ENCODE data around the gene SH3PXD2B.
A peak's percentile ranks its signal among the peaks of the same experiment; 100 is the strongest.
"Not testable (repeated sequence)": the region's sequence is repeated elsewhere in the genome, so short reads cannot be mapped to it uniquely, and the experiment has no call there.

The SH3PXD2B gene

GRCh38 chr5:172479034-172479783, 24.9 kb upstream of the SH3PXD2B start:
- Histone ChIP-seq H3K9me3 (ENCODE audit: control insufficient read depth, low read length) (no peaks in the 10 kb centered on the region), H3K36me3 (ENCODE audit: control insufficient read depth in 1 of 2, insufficient read depth in 2 of 2, low read depth in 1 of 2, low read length in 2 of 2) (no peaks in the 10 kb centered on the region), H3K23ac (ENCODE audit: low read length in 2 of 2) (no peak overlapping the region), H4K91ac (ENCODE audit: low read length) (no peak overlapping the region), H3K4ac (ENCODE audit: low read depth in 1 of 2, low read length in 2 of 2) (no peak overlapping the region), H2BK15ac (ENCODE audit: low read depth, poor library complexity, severe bottlenecking) (no peak overlapping the region), H2BK5ac (ENCODE audit: low read depth, low read length, poor library complexity, severe bottlenecking) (no peak overlapping the region), H3K4me1 (ENCODE audit: control insufficient read depth, insufficient read depth, low read depth, low read length) (peaks cover 2% of the 10 kb centered on the region), H3K27me3 (ENCODE audit: control insufficient read depth in 1 of 2, insufficient read depth in 1 of 2, low read length in 2 of 2) (peaks cover under 1 to 12% of the 10 kb centered on the region in 2 experiments), H2AFZ (ENCODE audit: low read depth, low read length) (no peak overlapping the region), H3K4me3 (ENCODE audit: insufficient read depth in 1 of 2, low read depth in 1 of 2, low read length in 2 of 2) (no peak overlapping the region), H3K9ac (ENCODE audit: low read length) (no peak overlapping the region), H2AK5ac (ENCODE audit: low read length, severe bottlenecking) (no peak overlapping the region), H2BK12ac (ENCODE audit: low read length in 2 of 2) (peak overlapping the region in 1 of 2 experiments; percentile 6), H3K27ac (ENCODE audit: low read length, poor library complexity, severe bottlenecking) (no peak overlapping the region), H3K18ac (ENCODE audit: low read depth in 1 of 2, low read length in 2 of 2) (no peak overlapping the region), H4K8ac (ENCODE audit: low read length) (peak overlapping the region; percentile 45), H3K79me1 (replicated peaks; ENCODE audit: low read length, poor library complexity, severe bottlenecking) (no peaks in the 10 kb centered on the region), H3K4me2 (ENCODE audit: low read length, poor library complexity, severe bottlenecking) (no peak overlapping the region), H2BK120ac (ENCODE audit: low read depth, low read length) (no peak overlapping the region), H3K14ac (ENCODE audit: low read length in 2 of 2) (no peak overlapping the region)
- peak; percentile 91 for DNase-seq
- 42% methylated on average over 19 of the region's 21 CpGs for WGBS

- not testable (repeated sequence) for H3K27me3 ChIP-seq (ENCODE audit: control insufficient read depth in 1 of 2, insufficient read depth in 1 of 2, low read length in 2 of 2); H3K36me3 ChIP-seq (ENCODE audit: control insufficient read depth in 1 of 2, insufficient read depth in 2 of 2, low read depth in 1 of 2, low read length in 2 of 2); H3K4ac ChIP-seq (ENCODE audit: low read depth in 1 of 2, low read length in 2 of 2); H4K91ac ChIP-seq (ENCODE audit: low read length); H2AK5ac ChIP-seq (ENCODE audit: low read length, severe bottlenecking); H2BK120ac ChIP-seq (ENCODE audit: low read depth, low read length); H3K4me2 ChIP-seq (ENCODE audit: low read length, poor library complexity, severe bottlenecking); H3K9ac ChIP-seq (ENCODE audit: low read length); H3K18ac ChIP-seq (ENCODE audit: low read depth in 1 of 2, low read length in 2 of 2); H4K8ac ChIP-seq (ENCODE audit: low read length); H2BK12ac ChIP-seq (ENCODE audit: low read length in 2 of 2); H2BK5ac ChIP-seq (ENCODE audit: low read depth, low read length, poor library complexity, severe bottlenecking); DNase-seq; H3K4me3 ChIP-seq (ENCODE audit: insufficient read depth in 1 of 2, low read depth in 1 of 2, low read length in 2 of 2); H3K27ac ChIP-seq (ENCODE audit: low read length, poor library complexity, severe bottlenecking); H2AFZ ChIP-seq (ENCODE audit: low read depth, low read length); H2BK15ac ChIP-seq (ENCODE audit: low read depth, poor library complexity, severe bottlenecking); H3K4me1 ChIP-seq (ENCODE audit: control insufficient read depth, insufficient read depth, low read depth, low read length); H3K23ac ChIP-seq (ENCODE audit: low read length in 2 of 2); H3K14ac ChIP-seq (ENCODE audit: low read length in 2 of 2); H3K79me1 ChIP-seq (replicated peaks; ENCODE audit: low read length, poor library complexity, severe bottlenecking); H3K9me3 ChIP-seq (ENCODE audit: control insufficient read depth, low read length)
- WGBS = no CpG with 5 or more reads among the region's 3 CpGs
These were observed 24.3 kb upstream of the SH3PXD2B start for GRCh38 chr5:172478695-172479033.

GRCh38 chr5:172478256-172478655, 23.9 kb upstream of the SH3PXD2B start:
- H3K23ac ChIP-seq (ENCODE audit: low read length in 2 of 2) = no peak overlapping the region
- no peak overlapping the region for H2BK12ac ChIP-seq (ENCODE audit: low read length in 2 of 2)
- H3K36me3 ChIP-seq (ENCODE audit: control insufficient read depth in 1 of 2, insufficient read depth in 2 of 2, low read depth in 1 of 2, low read length in 2 of 2) = no peaks in the 10 kb centered on the region
- H3K4me3 ChIP-seq (ENCODE audit: insufficient read depth in 1 of 2, low read depth in 1 of 2, low read length in 2 of 2) = no peak overlapping the region
- WGBS = 87% methylated on average over 2 of the region's 3 CpGs
- H4K91ac ChIP-seq (ENCODE audit: low read length) = no peak overlapping the region
- peaks cover 2% of the 10 kb centered on the region for H3K4me1 ChIP-seq (ENCODE audit: control insufficient read depth, insufficient read depth, low read depth, low read length)
- H3K14ac ChIP-seq (ENCODE audit: low read length in 2 of 2) = no peak overlapping the region
- no peak overlapping the region for H2AFZ ChIP-seq (ENCODE audit: low read depth, low read length)
- H2BK15ac ChIP-seq (ENCODE audit: low read depth, poor library complexity, severe bottlenecking) = no peak overlapping the region
- H3K9ac ChIP-seq (ENCODE audit: low read length) = no peak overlapping the region
- H4K8ac ChIP-seq (ENCODE audit: low read length) = no peak overlapping the region
- no peak overlapping the region for H3K4ac ChIP-seq (ENCODE audit: low read depth in 1 of 2, low read length in 2 of 2)
- no peak overlapping the region for H2BK120ac ChIP-seq (ENCODE audit: low read depth, low read length)
- no peak overlapping the region for H3K27ac ChIP-seq (ENCODE audit: low read length, poor library complexity, severe bottlenecking)
- H3K18ac ChIP-seq (ENCODE audit: low read depth in 1 of 2, low read length in 2 of 2) = peak overlapping the region in 1 of 2 experiments; percentile 29
- peaks cover 0 to 7% of the 10 kb centered on the region in 2 experiments for H3K27me3 ChIP-seq (ENCODE audit: control insufficient read depth in 1 of 2, insufficient read depth in 1 of 2, low read length in 2 of 2)
- no peak overlapping the region for H3K4me2 ChIP-seq (ENCODE audit: low read length, poor library complexity, severe bottlenecking)
- no peak overlapping the region for H2AK5ac ChIP-seq (ENCODE audit: low read length, severe bottlenecking)
- H3K9me3 ChIP-seq (ENCODE audit: control insufficient read depth, low read length) = no peaks in the 10 kb centered on the region
- H3K79me1 ChIP-seq (replicated peaks; ENCODE audit: low read length, poor library complexity, severe bottlenecking) = no peaks in the 10 kb centered on the region
- no peak for DNase-seq
- H2BK5ac ChIP-seq (ENCODE audit: low read depth, low read length, poor library complexity, severe bottlenecking) = no peak overlapping the region

DNA sequence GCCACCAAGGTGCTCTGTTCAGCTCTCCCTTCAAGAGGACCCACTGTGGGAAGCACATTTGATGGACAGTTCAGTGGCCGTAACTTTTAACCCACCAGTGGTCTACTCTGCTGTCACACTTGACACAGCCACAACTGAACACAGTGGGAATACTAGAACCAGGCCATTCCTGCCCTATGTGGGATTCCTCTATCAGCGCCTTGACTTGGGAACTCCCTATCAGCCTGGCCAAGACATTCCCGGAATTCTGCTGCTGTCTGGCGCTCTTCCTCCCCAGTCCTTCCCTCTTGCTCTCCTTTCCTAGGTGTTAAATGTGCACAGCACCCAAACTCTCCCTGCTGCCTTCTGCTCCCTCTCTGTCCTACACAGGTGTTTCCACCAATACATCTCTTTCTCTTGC, 23.1 kb upstream of the SH3PXD2B start:
- Histone ChIP-seq H3K18ac (ENCODE audit: low read depth in 1 of 2, low read length in 2 of 2) (no peak overlapping the region), H4K91ac (ENCODE audit: low read length) (no peak overlapping the region)

More for the DNA sequence above, 23.1 kb upstream of the SH3PXD2B start:
- H3K4me3 ChIP-seq (ENCODE audit: insufficient read depth in 1 of 2, low read depth in 1 of 2, low read length in 2 of 2) = no peak overlapping the region
- H3K27me3 ChIP-seq (ENCODE audit: control insufficient read depth in 1 of 2, insufficient read depth in 1 of 2, low read length in 2 of 2) = peaks cover 0 to 7% of the 10 kb centered on the region in 2 experiments
- no peak overlapping the region for H2BK12ac ChIP-seq (ENCODE audit: low read length in 2 of 2)
- no peaks in the 10 kb centered on the region for H3K9me3 ChIP-seq (ENCODE audit: control insufficient read depth, low read length)
- WGBS = 70% methylated on average over 4 of the region's 4 CpGs
- no peak overlapping the region for H2BK120ac ChIP-seq (ENCODE audit: low read depth, low read length)
- no peak overlapping the region for H2AK5ac ChIP-seq (ENCODE audit: low read length, severe bottlenecking)
- H3K4ac ChIP-seq (ENCODE audit: low read depth in 1 of 2, low read length in 2 of 2) = no peak overlapping the region
- no peak overlapping the region for H3K23ac ChIP-seq (ENCODE audit: low read length in 2 of 2)
- no peak overlapping the region for H3K9ac ChIP-seq (ENCODE audit: low read length)
- H3K4me2 ChIP-seq (ENCODE audit: low read length, poor library complexity, severe bottlenecking) = no peak overlapping the region
- H3K4me1 ChIP-seq (ENCODE audit: control insufficient read depth, insufficient read depth, low read depth, low read length) = peaks cover 2% of the 10 kb centered on the region
- H3K79me1 ChIP-seq (replicated peaks; ENCODE audit: low read length, poor library complexity, severe bottlenecking) = no peaks in the 10 kb centered on the region
- H2BK15ac ChIP-seq (ENCODE audit: low read depth, poor library complexity, severe bottlenecking) = no peak overlapping the region
- H4K8ac ChIP-seq (ENCODE audit: low read length) = no peak overlapping the region
- H2AFZ ChIP-seq (ENCODE audit: low read depth, low read length) = no peak overlapping the region
- H3K14ac ChIP-seq (ENCODE audit: low read length in 2 of 2) = no peak overlapping the region
- DNase-seq = peak; percentile 12
- no peak overlapping the region for H3K27ac ChIP-seq (ENCODE audit: low read length, poor library complexity, severe bottlenecking)
- no peak overlapping the region for H2BK5ac ChIP-seq (ENCODE audit: low read depth, low read length, poor library complexity, severe bottlenecking)
- no peaks in the 10 kb centered on the region for H3K36me3 ChIP-seq (ENCODE audit: control insufficient read depth in 1 of 2, insufficient read depth in 2 of 2, low read depth in 1 of 2, low read length in 2 of 2)
